Left lung (tissue), 10 donors: ENCODE measurements around the gene CEP170B. TPM values are rescaled to one million over a fixed set of nuclear protein-coding genes. Genes with fewer than 3 reads are reported as not detected.

Experiments used
- ATAC-seq: fragments of 200-7000 bp; cut with Tn5 transposase; one replicate; pipeline ENCODE4 v1.9.1; 2020; ENCODE audit warnings: moderate library complexity
- DNase-seq, 4 donors: peaks; one replicate each; pipeline ENCODE4 v3.0.0-alpha.2; 2013 to 2020
- H3K27ac ChIP-seq, 2 donors: fragments of 200-600 bp; sonication (generic) in 1 of 2; one replicate each; pipeline versions ENCODE4 v1.5.0 to v1.8.0; 2020 to 2021
- H3K27me3 ChIP-seq, 2 donors: fragments of 200-600 bp; sonication (generic) in 1 of 2; one replicate each; pipeline versions ENCODE4 v1.5.0 to v1.8.0; 2020 to 2021
- H3K36me3 ChIP-seq, 2 donors: fragments of 200-600 bp; sonication (generic) in 1 of 2; one replicate each; pipeline versions ENCODE4 v1.5.0 to v1.8.0; 2020 to 2021
- H3K4me1 ChIP-seq, 2 donors: fragments of 200-600 bp; one replicate each; pipeline ENCODE4 v1.8.0; 2021
- H3K4me3 ChIP-seq, 2 donors: fragments of 200-600 bp; sonication (generic) in 1 of 2; one replicate each; pipeline versions ENCODE4 v1.5.0 to v1.8.0; 2020 to 2021; ENCODE audit warnings: mild to moderate bottlenecking in 1 of 2
- H3K9me3 ChIP-seq, 2 donors: fragments of 200-600 bp; sonication (generic) in 1 of 2; one replicate each; pipeline versions ENCODE4 v1.5.0 to v1.8.0; 2020 to 2021
- intact Hi-C, 2 donors: fragments of 100-400 bp; cut with DNase I; formaldehyde crosslinking; loops; one replicate each; pipeline versions ENCODE4 v1.11.2 to v1.14.2; 2022
- polyA plus RNA-seq, 6 donors: library from polyadenylated mRNA; unstranded; fragments of 120-200 nt; gene quantifications; one replicate each; pipeline ENCODE4 v1.2.1, GENCODE V29; 2013; ENCODE audit not compliant: insufficient read length in 6 of 6
- total RNA-seq, 2 donors: library from RNA; stranded (reverse); fragmentation: NEBNext Ultra II Directional; extraction: Animal tissue kit (Norgen Biotek cat#: 25700); gene quantifications; one replicate each; pipeline ENCODE4 v1.2.1, GENCODE V29; 2021
- TF ChIP-seq, protein P1 (sequence below), 2 donors: fragments of 200-600 bp; sonication (generic) in 1 of 2; IDR thresholded peaks; one replicate each; pipeline versions ENCODE4 v1.5.0 to v1.8.0; 2021; ENCODE audit warnings: antibody characterized with exemption in 2 of 2
- donor health status: DM: no; HTN: yes; CAD: no.
- donor health status: DM: no; HTN: no; CAD: no.

CEP170B gene
- total and polyA plus RNA-seq, 8 donors, result 10.0 to 42.3 (median 14.2) TPM

- peaks cover 0 to 7% of the 10 kb centered on the region in 2 donors for H3K36me3 ChIP-seq
- H3K9me3 ChIP-seq, result no peaks in the 10 kb centered on the region
- peak overlapping the region; percentile 53 to 70 for H3K27ac ChIP-seq
- TF ChIP-seq, protein P1, sequence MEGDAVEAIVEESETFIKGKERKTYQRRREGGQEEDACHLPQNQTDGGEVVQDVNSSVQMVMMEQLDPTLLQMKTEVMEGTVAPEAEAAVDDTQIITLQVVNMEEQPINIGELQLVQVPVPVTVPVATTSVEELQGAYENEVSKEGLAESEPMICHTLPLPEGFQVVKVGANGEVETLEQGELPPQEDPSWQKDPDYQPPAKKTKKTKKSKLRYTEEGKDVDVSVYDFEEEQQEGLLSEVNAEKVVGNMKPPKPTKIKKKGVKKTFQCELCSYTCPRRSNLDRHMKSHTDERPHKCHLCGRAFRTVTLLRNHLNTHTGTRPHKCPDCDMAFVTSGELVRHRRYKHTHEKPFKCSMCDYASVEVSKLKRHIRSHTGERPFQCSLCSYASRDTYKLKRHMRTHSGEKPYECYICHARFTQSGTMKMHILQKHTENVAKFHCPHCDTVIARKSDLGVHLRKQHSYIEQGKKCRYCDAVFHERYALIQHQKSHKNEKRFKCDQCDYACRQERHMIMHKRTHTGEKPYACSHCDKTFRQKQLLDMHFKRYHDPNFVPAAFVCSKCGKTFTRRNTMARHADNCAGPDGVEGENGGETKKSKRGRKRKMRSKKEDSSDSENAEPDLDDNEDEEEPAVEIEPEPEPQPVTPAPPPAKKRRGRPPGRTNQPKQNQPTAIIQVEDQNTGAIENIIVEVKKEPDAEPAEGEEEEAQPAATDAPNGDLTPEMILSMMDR (IDR thresholded peaks at IDR 0.05), result no peak
- peak overlapping the region; percentile 47 to 56 for H3K4me3 ChIP-seq
- intact Hi-C loops, result no loop called here
- H3K4me1 ChIP-seq, result peaks cover 8 to 30% of the 10 kb centered on the region in 2 donors
- H3K27me3 ChIP-seq, result peaks cover 0 to 49% of the 10 kb centered on the region in 2 donors
- DNase-seq, result peak; percentile 27 to 86 (median 53)
- peak; percentile 46 for ATAC-seq
Measured at GRCh38 chr14:104864267-104865080, 594 bp upstream of the CEP170B start.

GRCh38 chr14:104865631-104866441, 768 bp downstream of the CEP170B start:
- DNase-seq, result peak; percentile 41 to 90 (median 66)
- peak overlapping the region; percentile 52 to 56 for H3K4me3 ChIP-seq
- TF ChIP-seq, protein P1 (IDR thresholded peaks at IDR 0.05), result no peak
- intact Hi-C loops, result no loop called here
- no peaks in the 10 kb centered on the region for H3K9me3 ChIP-seq
- H3K36me3 ChIP-seq, result peaks cover 0 to 8% of the 10 kb centered on the region in 2 donors
- peaks cover 0 to 49% of the 10 kb centered on the region in 2 donors for H3K27me3 ChIP-seq
- peak overlapping the region; percentile 44 to 58 for H3K27ac ChIP-seq
- peak; percentile 77 for ATAC-seq
- peaks cover 8 to 30% of the 10 kb centered on the region in 2 donors for H3K4me1 ChIP-seq

DNA sequence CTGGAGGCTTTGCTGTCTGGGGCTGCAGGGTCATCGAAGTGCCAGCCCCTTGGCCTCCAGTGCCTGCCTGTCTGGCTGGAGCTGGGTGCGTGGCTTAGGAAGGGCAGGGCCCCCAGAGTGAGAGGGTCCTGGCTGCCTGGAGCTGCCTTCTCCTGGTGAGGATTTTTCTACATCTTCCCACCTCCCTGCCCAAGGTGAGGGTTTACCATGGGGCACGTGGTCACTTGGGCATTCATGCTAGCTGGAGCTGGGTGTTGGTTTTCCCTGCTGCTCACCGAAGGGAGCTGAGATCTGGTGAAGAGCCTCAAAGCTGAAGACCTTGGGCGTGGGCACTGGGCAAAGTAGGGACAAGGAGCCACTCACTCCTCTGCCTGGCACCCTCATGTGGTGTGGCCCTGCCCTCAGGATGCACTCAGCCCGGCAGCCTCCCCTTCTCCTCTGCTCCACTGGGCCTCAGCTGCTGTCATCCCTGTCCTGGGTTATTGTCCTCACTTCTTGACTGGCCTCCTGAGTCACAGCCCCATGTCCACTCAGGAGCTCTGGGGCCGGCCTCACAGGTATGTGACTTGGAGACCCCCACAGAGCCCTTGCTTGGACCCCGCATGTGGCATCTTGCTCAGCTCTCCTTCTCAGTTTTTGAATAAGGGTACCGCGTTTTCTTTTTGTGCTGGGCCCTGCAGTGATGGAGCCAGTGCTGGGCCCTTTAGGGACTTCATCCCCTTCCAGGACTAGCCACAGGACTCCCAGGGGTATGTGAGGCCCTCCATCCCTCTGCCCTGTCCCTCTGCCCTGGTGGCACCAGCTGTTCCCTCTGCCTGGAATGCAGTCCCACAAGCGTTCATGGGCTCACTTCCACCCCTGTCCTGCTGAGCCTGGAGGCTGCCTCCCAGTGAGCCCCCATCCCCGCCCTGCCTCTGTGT, 1.6 kb downstream of the CEP170B start:
- TF ChIP-seq, protein P1 (IDR thresholded peaks at IDR 0.05), result no peak
- H3K27me3 ChIP-seq, result peaks cover 0 to 49% of the 10 kb centered on the region in 2 donors
- no peaks in the 10 kb centered on the region for H3K9me3 ChIP-seq
- peak overlapping the region; percentile 52 to 56 for H3K4me3 ChIP-seq
- peaks cover 0 to 8% of the 10 kb centered on the region in 2 donors for H3K36me3 ChIP-seq
- DNase-seq (peak in 2 of 4 donors; percentile 29 to 50), ATAC-seq (peak; percentile 1)
- H3K27ac ChIP-seq, result peak overlapping the region in 1 of 2 donors; percentile 44
- intact Hi-C loops, result no loop called here
- peaks cover 8 to 30% of the 10 kb centered on the region in 2 donors for H3K4me1 ChIP-seq

GRCh38 chr14:104867371-104868059, 2.4 kb downstream of the CEP170B start:
- no peaks in the 10 kb centered on the region for H3K9me3 ChIP-seq
- intact Hi-C loops, result no loop called here
- peaks cover 0 to 48% of the 10 kb centered on the region in 2 donors for H3K27me3 ChIP-seq
- no peak overlapping the region for H3K27ac ChIP-seq
- TF ChIP-seq, protein P1 (IDR thresholded peaks at IDR 0.05), result no peak
- peak in 1 of 4 donors; percentile 53 for DNase-seq
- no peak for ATAC-seq
- H3K36me3 ChIP-seq, result peaks cover 0 to 8% of the 10 kb centered on the region in 2 donors
- peaks cover 8 to 31% of the 10 kb centered on the region in 2 donors for H3K4me1 ChIP-seq
- H3K4me3 ChIP-seq, result no peak overlapping the region
